Cardiac muscle cell (in vitro differentiated cells and primary cell): Measurements from ENCODE around the gene GDPD5. TPM values are rescaled to one million over a fixed set of nuclear protein-coding genes. Genes with fewer than 3 reads are reported as not detected.

Source experiments
- DNase-seq, 2 donors: peaks; one replicate each; pipeline versions ENCODE4 v3.0.0 to v3.0.0-alpha.2; 2010 to 2017; ENCODE audit warnings: low read depth in 1 of 2, low spot score in 1 of 2
- H3K27ac ChIP-seq: fragments of 200-600 bp; sonication (generic); 2 replicates; pipeline ENCODE4 v1.5.1; 2016
- H3K27me3 ChIP-seq: fragments of 200-600 bp; sonication (generic); 2 replicates; pipeline ENCODE4 v1.6.0; 2016; ENCODE audit warnings: control low read depth
- H3K36me3 ChIP-seq: fragments of 200-600 bp; sonication (generic); 2 replicates; pipeline ENCODE4 v1.5.1; 2016; ENCODE audit warnings: control low read depth
- H3K4me1 ChIP-seq: fragments of 200-600 bp; sonication (generic); 2 replicates; pipeline ENCODE4 v1.8.1; 2017; ENCODE audit warnings: low read depth, mild to moderate bottlenecking, mixed run types
- H3K4me3 ChIP-seq: fragments of 200-600 bp; sonication (generic); 2 replicates; pipeline ENCODE4 v1.5.1; 2016; ENCODE audit warnings: mild to moderate bottlenecking
- H3K9me3 ChIP-seq: fragments of 200-600 bp; sonication (generic); 2 replicates; pipeline ENCODE4 v1.5.1; 2017; ENCODE audit warnings: low read depth, mild to moderate bottlenecking, control low read depth
- polyA plus RNA-seq: library from polyadenylated mRNA; unstranded; fragments of >200 nt; fragmentation: Nextera tagmentation; extraction: Ambion mirVana; gene quantifications from 2 replicates; pipeline ENCODE4 v1.2.1, GENCODE V29; 2016
- total RNA-seq: library from RNA; depleted of rRNA; stranded (reverse); fragments of >200 nt; gene quantifications from 2 replicates; pipeline ENCODE4 v1.2.3, GENCODE V29; 2016
- TF ChIP-seq, protein P1 (sequence below): IDR thresholded peaks from 2 replicates; pipeline ENCODE4 v1.5.1; 2012; ENCODE audit warnings: low read depth, mild to moderate bottlenecking, low read length

Gene GDPD5
- total and polyA plus RNA-seq, 2 experiments from 2014 or later: 6.6 to 19.4 TPM

- Histone ChIP-seq H3K4me1 (peaks cover 15% of the 10 kb centered on the region), H3K36me3 (no peaks in the 10 kb centered on the region), H3K27ac (no peak overlapping the region), H3K9me3 (no peaks in the 10 kb centered on the region), H3K27me3 (no peaks in the 10 kb centered on the region), H3K4me3 (no peak overlapping the region)
- TF ChIP-seq, protein P1, sequence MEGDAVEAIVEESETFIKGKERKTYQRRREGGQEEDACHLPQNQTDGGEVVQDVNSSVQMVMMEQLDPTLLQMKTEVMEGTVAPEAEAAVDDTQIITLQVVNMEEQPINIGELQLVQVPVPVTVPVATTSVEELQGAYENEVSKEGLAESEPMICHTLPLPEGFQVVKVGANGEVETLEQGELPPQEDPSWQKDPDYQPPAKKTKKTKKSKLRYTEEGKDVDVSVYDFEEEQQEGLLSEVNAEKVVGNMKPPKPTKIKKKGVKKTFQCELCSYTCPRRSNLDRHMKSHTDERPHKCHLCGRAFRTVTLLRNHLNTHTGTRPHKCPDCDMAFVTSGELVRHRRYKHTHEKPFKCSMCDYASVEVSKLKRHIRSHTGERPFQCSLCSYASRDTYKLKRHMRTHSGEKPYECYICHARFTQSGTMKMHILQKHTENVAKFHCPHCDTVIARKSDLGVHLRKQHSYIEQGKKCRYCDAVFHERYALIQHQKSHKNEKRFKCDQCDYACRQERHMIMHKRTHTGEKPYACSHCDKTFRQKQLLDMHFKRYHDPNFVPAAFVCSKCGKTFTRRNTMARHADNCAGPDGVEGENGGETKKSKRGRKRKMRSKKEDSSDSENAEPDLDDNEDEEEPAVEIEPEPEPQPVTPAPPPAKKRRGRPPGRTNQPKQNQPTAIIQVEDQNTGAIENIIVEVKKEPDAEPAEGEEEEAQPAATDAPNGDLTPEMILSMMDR: no peak
- no peak for DNase-seq
These were observed 18.2 kb downstream of the GDPD5 start for GRCh38 chr11:75507571-75507970.

- no peaks in the 10 kb centered on the region for H3K36me3 ChIP-seq
- no peaks in the 10 kb centered on the region for H3K27me3 ChIP-seq
- no peak overlapping the region for H3K27ac ChIP-seq
- peaks cover 15% of the 10 kb centered on the region for H3K4me1 ChIP-seq
- DNase-seq: no peak
- no peak overlapping the region for H3K4me3 ChIP-seq
- no peaks in the 10 kb centered on the region for H3K9me3 ChIP-seq
- TF ChIP-seq, protein P1: no peak
These were observed 18.9 kb downstream of the GDPD5 start for GRCh38 chr11:75506827-75507226.

GRCh38 chr11:75505916-75506692 lies 19.6 kb downstream of the GDPD5 start:
- Histone ChIP-seq H3K27ac (peak overlapping the region; percentile 57), H3K27me3 (no peaks in the 10 kb centered on the region), H3K9me3 (no peaks in the 10 kb centered on the region), H3K4me3 (no peak overlapping the region), H3K4me1 (peaks cover 15% of the 10 kb centered on the region), H3K36me3 (no peaks in the 10 kb centered on the region)
- TF ChIP-seq, protein P1: no peak
- peak; percentile 23 to 75 for DNase-seq

GRCh38 chr11:75504501-75504900 lies 21.2 kb downstream of the GDPD5 start:
- TF ChIP-seq, protein P1: no peak
- Histone ChIP-seq H3K9me3 (no peaks in the 10 kb centered on the region), H3K27ac (no peak overlapping the region), H3K36me3 (no peaks in the 10 kb centered on the region), H3K27me3 (no peaks in the 10 kb centered on the region), H3K4me3 (no peak overlapping the region), H3K4me1 (peaks cover 15% of the 10 kb centered on the region)
- DNase-seq: no peak

- DNase-seq: no peak
- no peaks in the 10 kb centered on the region for H3K9me3 ChIP-seq
- peaks cover 18% of the 10 kb centered on the region for H3K4me1 ChIP-seq
- no peaks in the 10 kb centered on the region for H3K36me3 ChIP-seq
- H3K4me3 ChIP-seq: no peak overlapping the region
- TF ChIP-seq, protein P1: no peak
- no peak overlapping the region for H3K27ac ChIP-seq
- H3K27me3 ChIP-seq: no peaks in the 10 kb centered on the region
These were observed 22.1 kb downstream of the GDPD5 start for GRCh38 chr11:75503531-75504099.
